HG03575 (cell line): ENCODE measurements around the gene LRATD1.
"Not testable (repeated sequence)": the region's sequence is repeated elsewhere in the genome, so short reads cannot be mapped to it uniquely, and the experiment has no call there.

ENCODE experiments used
- ATAC-seq: cut with Tn5 transposase; IDR thresholded peaks from one replicate; pipeline ENCODE4 v1.9.1; 2021; ENCODE audit not compliant: unreplicated experiment, insufficient number of reproducible peaks, low FRiP score; ENCODE audit errors: extremely low read depth

LRATD1 gene

GRCh38 chr2:14632133-14632936, at the start of gene LRATD1:
LRATD1 (plus strand) TSS chr2:14632717; CDS start chr2:14633980, 1,263 bp downstream.
- ATAC-seq: no peak

GRCh38 chr2:14583059-14583458, 49.5 kb upstream of the LRATD1 start:
- no peak for ATAC-seq

- ATAC-seq: no peak
Observed at GRCh38 chr2:14583802-14584201, 48.7 kb upstream of the LRATD1 start.

GRCh38 chr2:14587119-14587518, 45.4 kb upstream of the LRATD1 start:
- ATAC-seq: no peak

- no peak for ATAC-seq
Observed at GRCh38 chr2:14601156-14601770, 31.3 kb upstream of the LRATD1 start.

- no peak for ATAC-seq
Observed at GRCh38 chr2:14602309-14602708, 30.2 kb upstream of the LRATD1 start.

GRCh38 chr2:14603676-14604075, 28.8 kb upstream of the LRATD1 start:
- ATAC-seq: no peak

GRCh38 chr2:14608245-14608644, 24.3 kb upstream of the LRATD1 start:
- no peak for ATAC-seq

- no peak for ATAC-seq
Observed at GRCh38 chr2:14614017-14614416, 18.5 kb upstream of the LRATD1 start.

- no peak for ATAC-seq
Observed at GRCh38 chr2:14615121-14615520, 17.4 kb upstream of the LRATD1 start.

- no peak for ATAC-seq
Observed at GRCh38 chr2:14615760-14616159, 16.8 kb upstream of the LRATD1 start.

GRCh38 chr2:14616342-14616741, 16.2 kb upstream of the LRATD1 start:
- ATAC-seq: no peak

- no peak for ATAC-seq
Observed at GRCh38 chr2:14616950-14617349, 15.6 kb upstream of the LRATD1 start.

- no peak for ATAC-seq
Observed at GRCh38 chr2:14619441-14619840, 13.1 kb upstream of the LRATD1 start.

GRCh38 chr2:14621114-14621513, 11.4 kb upstream of the LRATD1 start:
- ATAC-seq: no peak

- ATAC-seq: no peak
Observed at GRCh38 chr2:14621906-14622549, 10.5 kb upstream of the LRATD1 start.

- ATAC-seq: not testable (repeated sequence)
Observed at GRCh38 chr2:14622550-14622939, 10.0 kb upstream of the LRATD1 start.

GRCh38 chr2:14623237-14623636, 9.3 kb upstream of the LRATD1 start:
- no peak for ATAC-seq

GRCh38 chr2:14626873-14627272, 5.6 kb upstream of the LRATD1 start:
- no peak for ATAC-seq

GRCh38 chr2:14628901-14629300, 3.6 kb upstream of the LRATD1 start:
- ATAC-seq: no peak
